KMS-11 (cell line): ENCODE data around the gene ARL8A.

ENCODE experiments used
- H2AFZ ChIP-seq: fragments of 200-600 bp; sonication (generic); 2 replicates; pipeline ENCODE4 v1.6.1; 2016; ENCODE audit warnings: antibody characterized with exemption, mixed run types, low read depth
- H3K27ac ChIP-seq: fragments of 200-600 bp; sonication (generic); 2 replicates; pipeline ENCODE4 v1.6.1; 2016; ENCODE audit warnings: mild to moderate bottlenecking, mixed run types
- H3K27me3 ChIP-seq: fragments of 200-600 bp; sonication (generic); 2 replicates; pipeline ENCODE4 v1.6.1; 2017; ENCODE audit warnings: mild to moderate bottlenecking, low read depth, mixed run types, moderate library complexity; ENCODE audit not compliant: insufficient read depth
- H3K36me3 ChIP-seq: fragments of 200-600 bp; sonication (generic); 2 replicates; pipeline ENCODE4 v1.6.1; 2017; ENCODE audit warnings: mild to moderate bottlenecking, mixed run types; ENCODE audit not compliant: insufficient read depth
- H3K4me1 ChIP-seq: fragments of 200-600 bp; sonication (generic); 2 replicates; pipeline ENCODE4 v1.6.1; 2016; ENCODE audit warnings: mild to moderate bottlenecking, low read depth, mixed run types; ENCODE audit not compliant: poor library complexity, severe bottlenecking
- H3K4me2 ChIP-seq: fragments of 200-600 bp; sonication (generic); 2 replicates; pipeline ENCODE4 v1.7.0; 2016; ENCODE audit warnings: mild to moderate bottlenecking, mixed run types
- H3K4me3 ChIP-seq: fragments of 200-600 bp; sonication (generic); IDR thresholded peaks from 2 replicates; pipeline ENCODE4 v1.6.1; 2017; ENCODE audit warnings: low read depth, low read length, mixed read lengths; ENCODE audit not compliant: insufficient read depth
- H3K79me2 ChIP-seq: fragments of 200-600 bp; sonication (generic); 2 replicates; pipeline ENCODE4 v1.6.1; 2016; ENCODE audit warnings: low read depth, mixed run types; ENCODE audit not compliant: insufficient read depth
- H3K9ac ChIP-seq: fragments of 200-600 bp; sonication (generic); 2 replicates; pipeline ENCODE4 v1.6.1; 2016; ENCODE audit warnings: mild to moderate bottlenecking, mixed run types
- H4K20me1 ChIP-seq: fragments of 200-600 bp; sonication (generic); 2 replicates; pipeline ENCODE4 v1.6.1; 2016; ENCODE audit warnings: mild to moderate bottlenecking, mixed run types; ENCODE audit not compliant: insufficient read depth
- TF ChIP-seq, protein P1 (sequence below): fragments of 200-600 bp; sonication (generic); conservative IDR thresholded peaks from 2 replicates; pipeline ENCODE4 v1.6.1; 2017; ENCODE audit warnings: low read depth, mild to moderate bottlenecking, antibody characterized with exemption, low read length, moderate library complexity, mixed read lengths

The ARL8A gene

DNA sequence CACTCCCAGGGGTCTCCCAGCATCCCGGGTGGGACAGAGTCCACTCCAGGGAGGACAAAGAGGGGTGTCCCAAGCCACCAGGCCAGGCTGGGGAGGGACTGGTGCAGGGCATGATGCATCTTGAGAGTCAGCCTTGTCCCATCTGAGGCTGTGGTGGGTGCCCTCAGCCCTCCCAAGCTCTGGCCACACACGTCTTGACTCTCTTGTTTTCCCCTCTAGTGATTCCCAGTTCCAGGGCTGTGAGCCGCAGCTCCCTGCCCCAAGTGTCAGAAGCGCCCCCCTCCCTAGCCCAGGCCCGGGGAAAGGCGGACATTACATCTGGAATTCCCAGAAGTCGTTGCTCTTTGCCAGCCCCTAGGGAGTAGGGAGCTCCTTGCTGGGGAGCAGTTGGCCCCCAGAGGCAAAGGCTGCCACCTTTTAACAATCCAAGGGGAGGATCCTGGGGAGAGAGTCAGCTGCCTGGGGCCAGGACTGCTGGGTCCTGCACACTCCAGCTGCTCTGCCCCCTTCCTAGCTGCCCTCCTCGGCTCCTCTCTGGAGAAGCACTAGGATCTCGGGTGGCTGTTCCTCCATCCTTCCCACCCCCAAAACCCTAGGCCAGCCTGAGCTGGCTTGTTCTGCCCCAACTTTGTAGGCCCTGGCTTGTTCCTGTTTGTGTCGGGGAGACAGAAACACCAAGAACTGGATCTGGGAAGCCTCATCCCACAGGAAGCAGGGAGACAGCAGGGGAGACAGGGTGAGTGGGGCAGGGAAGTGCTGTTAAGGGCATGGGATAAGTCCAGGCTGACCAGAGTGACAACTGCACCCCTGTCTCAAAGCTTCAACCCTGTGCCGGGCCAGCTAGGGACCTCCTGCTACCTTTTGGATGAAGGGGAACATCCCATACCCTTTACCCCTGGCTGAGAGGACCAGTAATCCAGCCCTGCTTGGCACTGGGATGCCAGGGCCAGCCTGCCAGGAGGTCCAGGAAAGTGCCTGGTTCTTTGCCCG is 19.0 kb upstream of the ARL8A start:
- TF ChIP-seq, protein P1, sequence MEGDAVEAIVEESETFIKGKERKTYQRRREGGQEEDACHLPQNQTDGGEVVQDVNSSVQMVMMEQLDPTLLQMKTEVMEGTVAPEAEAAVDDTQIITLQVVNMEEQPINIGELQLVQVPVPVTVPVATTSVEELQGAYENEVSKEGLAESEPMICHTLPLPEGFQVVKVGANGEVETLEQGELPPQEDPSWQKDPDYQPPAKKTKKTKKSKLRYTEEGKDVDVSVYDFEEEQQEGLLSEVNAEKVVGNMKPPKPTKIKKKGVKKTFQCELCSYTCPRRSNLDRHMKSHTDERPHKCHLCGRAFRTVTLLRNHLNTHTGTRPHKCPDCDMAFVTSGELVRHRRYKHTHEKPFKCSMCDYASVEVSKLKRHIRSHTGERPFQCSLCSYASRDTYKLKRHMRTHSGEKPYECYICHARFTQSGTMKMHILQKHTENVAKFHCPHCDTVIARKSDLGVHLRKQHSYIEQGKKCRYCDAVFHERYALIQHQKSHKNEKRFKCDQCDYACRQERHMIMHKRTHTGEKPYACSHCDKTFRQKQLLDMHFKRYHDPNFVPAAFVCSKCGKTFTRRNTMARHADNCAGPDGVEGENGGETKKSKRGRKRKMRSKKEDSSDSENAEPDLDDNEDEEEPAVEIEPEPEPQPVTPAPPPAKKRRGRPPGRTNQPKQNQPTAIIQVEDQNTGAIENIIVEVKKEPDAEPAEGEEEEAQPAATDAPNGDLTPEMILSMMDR = no peak
- peaks cover 13% of the 10 kb centered on the region; the same call in 1 of the 2 replicates for H3K27me3 ChIP-seq
- no peak overlapping the region for H3K4me2 ChIP-seq
- no peaks in the 10 kb centered on the region for H3K36me3 ChIP-seq
- peaks cover 4% of the 10 kb centered on the region for H3K4me1 ChIP-seq
- no peak overlapping the region for H3K9ac ChIP-seq
- no peak overlapping the region for H2AFZ ChIP-seq
- H4K20me1 ChIP-seq = no peaks in the 10 kb centered on the region
- no peaks in the 10 kb centered on the region for H3K79me2 ChIP-seq
- no peak overlapping the region for H3K4me3 ChIP-seq
- H3K27ac ChIP-seq = no peak overlapping the region

DNA sequence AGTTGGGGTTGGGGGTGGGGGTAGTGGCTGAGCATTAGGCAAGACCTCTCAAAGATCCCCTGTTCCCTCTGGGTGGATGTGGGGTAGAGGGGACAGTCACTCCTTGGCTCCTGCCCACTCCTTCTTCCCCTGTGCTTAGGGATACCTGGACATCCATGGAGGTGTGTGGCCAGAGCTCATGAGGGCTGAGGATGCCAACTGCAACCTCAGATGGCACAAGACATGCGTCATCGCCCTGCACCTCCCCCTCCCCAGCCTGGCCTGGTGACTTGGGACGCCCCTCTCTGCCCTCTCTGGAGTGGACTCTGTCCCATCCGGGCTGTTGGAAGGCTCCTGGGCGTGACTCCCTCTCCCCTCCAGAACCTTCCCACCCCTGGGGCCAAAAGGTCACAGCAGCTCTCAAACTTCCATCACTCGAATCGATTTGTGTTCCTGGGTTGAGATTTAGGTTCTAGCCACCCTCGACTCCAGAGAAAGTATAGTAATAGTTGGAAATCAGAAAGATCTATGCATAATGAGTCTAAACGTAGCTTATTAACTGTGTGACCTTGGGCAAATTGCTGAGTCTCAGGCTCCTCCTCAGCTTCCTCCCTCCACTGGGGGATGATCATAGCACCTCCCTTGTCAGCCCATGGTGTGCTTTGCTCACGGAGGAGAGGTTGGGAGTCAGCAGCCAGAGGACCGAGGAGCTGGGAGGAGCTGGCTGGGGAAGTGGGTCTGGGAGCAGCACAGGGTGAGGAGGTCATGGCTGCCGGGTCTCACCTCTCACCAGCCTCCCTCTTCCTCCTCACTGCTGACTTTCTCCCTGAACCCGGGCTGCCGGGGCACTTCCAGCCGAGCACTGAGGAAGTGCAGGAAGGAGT is 18.1 kb upstream of the ARL8A start:
- Histone ChIP-seq H3K79me2 (no peaks in the 10 kb centered on the region), H3K4me1 (peaks cover 4% of the 10 kb centered on the region), H3K36me3 (no peaks in the 10 kb centered on the region), H3K27me3 (peaks cover 13% of the 10 kb centered on the region; the same call in 1 of the 2 replicates), H3K4me3 (no peak overlapping the region), H2AFZ (no peak overlapping the region), H4K20me1 (no peaks in the 10 kb centered on the region), H3K9ac (no peak overlapping the region), H3K27ac (no peak overlapping the region), H3K4me2 (no peak overlapping the region)
- TF ChIP-seq, protein P1 = no peak

DNA sequence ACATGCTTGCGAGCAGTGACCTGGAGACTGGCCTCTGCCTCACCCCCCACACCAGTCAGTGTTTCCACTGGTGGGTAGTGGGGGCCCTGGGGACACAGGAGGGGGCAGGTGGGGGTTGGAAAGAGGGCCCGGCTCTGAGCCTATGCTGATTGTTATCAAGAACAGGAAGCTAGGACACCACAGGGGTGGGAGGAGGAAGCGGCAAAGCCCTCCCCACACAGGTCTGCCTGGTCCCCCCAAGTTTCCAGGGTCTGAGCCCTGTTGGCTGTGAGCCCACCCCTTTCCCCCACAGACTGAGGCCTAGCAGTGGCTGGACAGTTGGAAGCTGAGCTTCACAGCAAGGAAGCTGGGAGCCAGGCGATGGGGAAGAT is 17.5 kb upstream of the ARL8A start:
- Histone ChIP-seq H3K9ac (no peak overlapping the region), H3K36me3 (no peaks in the 10 kb centered on the region), H3K79me2 (no peaks in the 10 kb centered on the region), H3K4me2 (no peak overlapping the region), H3K27ac (no peak overlapping the region), H3K27me3 (peaks cover 13% of the 10 kb centered on the region; the same call in 1 of the 2 replicates), H4K20me1 (no peaks in the 10 kb centered on the region), H3K4me3 (no peak overlapping the region), H2AFZ (no peak overlapping the region), H3K4me1 (peaks cover 4% of the 10 kb centered on the region)
- TF ChIP-seq, protein P1 = no peak
